ENCODE measurements around the gene WDFY2.

DNA sequence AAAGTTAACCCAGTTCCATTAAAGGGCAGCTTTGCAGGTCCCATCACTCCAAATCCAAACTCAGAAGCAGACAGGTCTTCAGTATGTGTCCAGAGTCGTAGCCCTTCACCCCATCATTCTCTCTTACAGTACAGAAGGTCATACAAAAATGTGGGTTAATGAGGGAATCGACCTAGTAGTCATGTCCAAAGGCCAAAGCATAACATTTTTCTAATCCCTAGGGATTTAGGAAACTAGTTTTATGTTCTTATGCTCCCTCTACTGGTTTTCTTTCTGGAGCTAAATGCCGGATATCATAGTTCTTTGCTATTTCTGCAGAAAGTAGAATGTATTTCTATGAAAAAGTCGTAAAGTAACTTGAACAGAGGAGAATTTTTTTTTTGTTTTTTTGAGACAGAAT, 147.5 kb downstream of the WDFY2 start:
- TF ChIP-seq CTCF (conservative IDR thresholded peaks at IDR 0.05; ENCODE audit: low read length) (no peak), EZH2phosphoT487 (IDR thresholded peaks at IDR 0.05; ENCODE audit: borderline replicate concordance) (no peak)
